K562 (cell line): Measurements from ENCODE around the gene JKAMP. TPM values are rescaled to one million over a fixed set of nuclear protein-coding genes. Genes with fewer than 3 reads are reported as not detected.

Experiments
- ATAC-seq: fragments of 200-7000 bp; cut with Tn5 transposase; 3 replicates; pipeline ENCODE4 v1.9.1; 2020; ENCODE audit warnings: moderate library complexity
- BruUV-seq: library from RNA; stranded (reverse); fragments of 400-500 nt; replicated peaks from 2 replicates; lab custom pipeline; 2021; lab: Mats Ljungman, UMichigan
- CTCF ChIA-PET: fragments of 300-600 bp; formaldehyde crosslinking; extraction: SDS; loops from one replicate; lab custom pipeline; 2021; ENCODE audit warnings: low intra/inter-chr PET ratio; lab: Yijun Ruan, JAX
- POLR2A ChIA-PET: fragments of 300-600, 350-650 bp; sonication (Branson Sonifier 250); formaldehyde crosslinking; extraction: SDS; loops from one replicate; lab custom pipeline; 2021; ENCODE audit warnings: antibody characterized with exemption, inconsistent platforms; lab: Yijun Ruan, JAX
- DNase-seq, 4 experiments: peaks; one replicate each; pipeline versions ENCODE4 v3.0.0 to v3.0.0-alpha.2; 2011 to 2018; ENCODE audit warnings: low spot score in 3 of 4, mixed read lengths in 3 of 4; ENCODE audit errors: extremely low read depth in 1 of 4
- FAIRE-seq: peaks from 2 replicates; lab custom pipeline; 2011; peaks lifted over from hg19 to GRCh38; lab: Jason Lieb, UNC
- H2AFZ ChIP-seq: 2 replicates; pipeline ENCODE4 v1.6.0; 2011; ENCODE audit warnings: low read depth, low read length, control low read depth, inconsistent platforms
- H3K27ac ChIP-seq: fragments of 200-600 bp; 3 replicates; pipeline ENCODE4 v1.8.0; 2011; ENCODE audit warnings: low read depth, mild to moderate bottlenecking, control low read depth, inconsistent platforms, low read length, moderate library complexity, mixed read lengths; ENCODE audit errors: extremely low read depth
- H3K27me3 ChIP-seq, 2 experiments: fragments of 300-600 bp in 1 of 2; 2 replicates in 1 of 2; 3 replicates in 1 of 2; pipeline versions ENCODE4 v1.6.0 to v1.8.0; 2011; ENCODE audit warnings: inconsistent platforms in 2 of 2, low read length in 2 of 2, mild to moderate bottlenecking in 1 of 2, mixed read lengths in 1 of 2, moderate library complexity in 1 of 2; ENCODE audit not compliant: control insufficient read depth in 2 of 2, insufficient read depth in 2 of 2
- H3K36me3 ChIP-seq: fragments of 300-600 bp; 3 replicates; pipeline ENCODE4 v1.8.0; 2011; ENCODE audit warnings: mild to moderate bottlenecking, low read length, inconsistent platforms; ENCODE audit not compliant: control insufficient read depth, insufficient read depth
- H3K4me1 ChIP-seq, 2 experiments: fragments of 200-600 bp in 1 of 2; replicated peaks in 1 of 2; 2 replicates in 1 of 2; 3 replicates in 1 of 2; pipeline versions ENCODE4 v1.5.1 to v1.8.0; 2011; ENCODE audit warnings: inconsistent platforms in 2 of 2, low read length in 2 of 2, mild to moderate bottlenecking in 1 of 2, mixed read lengths in 1 of 2, moderate library complexity in 1 of 2; ENCODE audit not compliant: control insufficient read depth in 2 of 2, insufficient read depth in 2 of 2
- H3K4me2 ChIP-seq: 2 replicates; pipeline ENCODE4 v1.6.1; 2011; ENCODE audit warnings: low read length, control low read depth, inconsistent platforms, mixed read lengths; ENCODE audit not compliant: insufficient read depth
- H3K4me3 ChIP-seq: fragments of 200-600 bp; sonication (generic), shearing (Covaris generic); 2 replicates; pipeline ENCODE4 v1.5.1; 2016; ENCODE audit warnings: control low read depth, inconsistent platforms
- H3K79me2 ChIP-seq: fragments of 200-600 bp; 3 replicates; pipeline ENCODE4 v1.8.0; 2011; ENCODE audit warnings: low read length, inconsistent platforms; ENCODE audit not compliant: control insufficient read depth, insufficient read depth
- H3K9ac ChIP-seq, 2 experiments: 2 replicates each; pipeline versions ENCODE4 v1.6.0 to v1.6.1; 2011; ENCODE audit warnings: low read depth in 2 of 2, low read length in 2 of 2, control low read depth in 1 of 2, inconsistent platforms in 1 of 2, mild to moderate bottlenecking in 1 of 2, mixed read lengths in 1 of 2; ENCODE audit not compliant: insufficient read depth in 1 of 2
- H3K9me1 ChIP-seq: one replicate; pipeline ENCODE4 v1.6.0; 2011; ENCODE audit warnings: inconsistent platforms, mild to moderate bottlenecking, low read length, moderate library complexity; ENCODE audit not compliant: control insufficient read depth, insufficient read depth
- H3K9me3 ChIP-seq: replicated peaks from 2 replicates; pipeline ENCODE4 v1.5.1; 2011; ENCODE audit warnings: low read depth, low read length, inconsistent platforms; ENCODE audit not compliant: control insufficient read depth, insufficient read depth
- H4K20me1 ChIP-seq: replicated peaks from 2 replicates; pipeline ENCODE4 v1.6.1; 2011; ENCODE audit warnings: low read length, inconsistent platforms, mixed read lengths; ENCODE audit not compliant: control insufficient read depth, insufficient read depth
- BDP1 ChIP-seq: IDR thresholded peaks from 3 replicates; pipeline ENCODE4 v1.6.1; 2011; ENCODE audit not compliant: insufficient read length, insufficient read depth
- E2F1 ChIP-seq: sonication (generic); formaldehyde crosslinking; IDR thresholded peaks from 2 replicates; pipeline ENCODE4 v1.8.1; 2023; ENCODE audit warnings: mild to moderate bottlenecking, missing genetic modification reagents, moderate library complexity
- LEF1 ChIP-seq: fragments of 450-650 bp; IDR thresholded peaks from 2 replicates; pipeline ENCODE4 v1.6.1; 2016; ENCODE audit warnings: mild to moderate bottlenecking
- POLR2H ChIP-seq: IDR thresholded peaks from 2 replicates; pipeline ENCODE4 v1.6.1; 2016; ENCODE audit warnings: missing genetic modification characterization, low read depth, mild to moderate bottlenecking, control low read depth, missing compliant biosample characterization, moderate library complexity
- PRMT5 ChIP-seq: sonication (generic); formaldehyde crosslinking; IDR thresholded peaks from 2 replicates; pipeline ENCODE4 v1.5.0; 2020; ENCODE audit warnings: missing genetic modification reagents
- SMARCA4 ChIP-seq: fragments of 450-650 bp; IDR thresholded peaks from 2 replicates; pipeline ENCODE4 v1.6.1; 2016
- SRSF3 ChIP-seq: fragments of 200-400 bp; formaldehyde crosslinking; IDR thresholded peaks from 2 replicates; pipeline ENCODE4 v1.6.1; 2016; ENCODE audit warnings: mild to moderate bottlenecking, low read length, moderate library complexity; ENCODE audit not compliant: insufficient read depth
- ZBTB11 ChIP-seq, 3 experiments: fragments of 200-800 bp in 1 of 3; fragments of 250-450 bp in 1 of 3; fragments of 450-650 bp in 1 of 3; sonication (Bioruptor Pico) in 1 of 3; sonication (Bioruptor generic) in 1 of 3; formaldehyde crosslinking in 1 of 3; IDR thresholded peaks; 2 replicates each; pipeline versions ENCODE4 v1.6.1 to v1.8.0; 2016 to 2022; ENCODE audit warnings: mild to moderate bottlenecking in 2 of 3, missing genetic modification characterization in 2 of 3, missing compliant biosample characterization in 1 of 3, moderate library complexity in 1 of 3
- ZNF146 ChIP-seq: IDR thresholded peaks from one replicate; pipeline ENCODE4 v1.6.1; 2018; ENCODE audit warnings: missing compliant biosample characterization; ENCODE audit not compliant: unreplicated experiment
- ZNF609 ChIP-seq: sonication (generic); formaldehyde crosslinking; IDR thresholded peaks from 2 replicates; pipeline ENCODE4 v1.8.1; 2023; ENCODE audit warnings: missing genetic modification reagents, mild to moderate bottlenecking, borderline replicate concordance
- ZNF780A ChIP-seq: fragments of 250-450 bp; sonication (Bioruptor Pico); IDR thresholded peaks from 2 replicates; pipeline ENCODE4 v1.5.0; 2021; ENCODE audit warnings: mild to moderate bottlenecking
- ZNF785 ChIP-seq: fragments of 250-450 bp; sonication (Bioruptor Pico); IDR thresholded peaks from 2 replicates; pipeline ENCODE4 v1.4.0; 2020; ENCODE audit warnings: mild to moderate bottlenecking
- WGBS: fragments of 100-300 bp; shearing (Covaris generic); methylation state at CpG from one replicate; pipeline ENCODE4 v1.1.6; 2016; ENCODE audit warnings: low coverage, mixed read lengths; ENCODE audit not compliant: insufficient coverage; ENCODE audit errors: missing lambda C conversion rate; 5-methylcytosine and 5-hydroxymethylcytosine counted together
- in situ Hi-C: fragments of 300-500 bp; cut with MboI; formaldehyde crosslinking; loops from 4 replicates; pipeline ENCODE4 v1.15.0; 2018; ENCODE audit warnings: inconsistent platforms, mixed read lengths
- intact Hi-C: fragments of 100-400 bp; cut with micrococcal nuclease; formaldehyde crosslinking; loops from 2 replicates; pipeline ENCODE4 v1.14.2; 2022
- polyA plus RNA-seq, 8 experiments: library from polyadenylated mRNA; depleted of rRNA in 4 of 8; stranded (reverse) in 5 of 8; unstranded in 3 of 8; fragments of >200 nt; fragmentation: Nextera tagmentation in 2 of 8; fragmentation: Illumina TruSeq in 1 of 8; extraction: Ambion mirVana in 2 of 8; extraction: Trizol in 1 of 8; gene quantifications; 2 replicates each; pipeline versions ENCODE4 v1.2.1 to v1.2.3, GENCODE V29; 2011 to 2014; ENCODE audit warnings: inconsistent platforms in 1 of 8, missing spikeins in 1 of 8
- total RNA-seq, 7 experiments: library from RNA; depleted of rRNA in 6 of 7; stranded (reverse); fragments of >200 nt in 6 of 7; fragmentation: Illumina TruSeq in 2 of 7; extraction: Trizol in 2 of 7; gene quantifications; 2 replicates each; pipeline versions ENCODE4 v1.2.1 to v1.2.3, GENCODE V29; 2011 to 2021; ENCODE audit warnings: low replicate concordance in 1 of 7

Gene JKAMP
- total and polyA plus RNA-seq, 9 of the 15 experiments (the other 6 are each of a cell fraction or from before 2014, with no cell fraction given): 19.3 to 119 (median 33.8) TPM

GRCh38 chr14:59482541-59483331 is 1.6 kb upstream of the JKAMP start:
- H3K36me3 ChIP-seq: peaks cover 27% of the 10 kb centered on the region; the same call in 2 of the 3 replicates
- ATAC-seq (no peak), FAIRE-seq (peak; percentile 40), DNase-seq (peak; percentile 16 to 62 (median 22))
- in situ Hi-C loops (no loop called here), intact Hi-C loops (no loop called here)
- no peaks in the 10 kb centered on the region for H3K9me3 ChIP-seq
- H3K79me2 ChIP-seq: peaks cover 73% of the 10 kb centered on the region
- H3K4me2 ChIP-seq: peak overlapping the region; percentile 98
- peak overlapping the region; percentile 75 for H3K4me3 ChIP-seq
- peak overlapping the region; percentile 93 for H3K27ac ChIP-seq
- H3K27me3 ChIP-seq: no peaks in the 10 kb centered on the region
- ChIA-PET POLR2A (no interaction called here), CTCF (no interaction called here)
- no peaks in the 10 kb centered on the region for H3K9me1 ChIP-seq
- peak overlapping the region; percentile 55 to 74 for H3K9ac ChIP-seq
- peak overlapping the region; percentile 97; the same call in 1 of the 2 replicates for H2AFZ ChIP-seq
- no peaks in the 10 kb centered on the region; the same call in none of the 2 replicates for H4K20me1 ChIP-seq
- peaks cover 14 to 24% of the 10 kb centered on the region in 2 experiments; a peak in 4 of 5 replicates for H3K4me1 ChIP-seq
- BruUV-seq: TSS peak; percentile 61
- 3% methylated on average over 6 of the region's 6 CpGs for WGBS
- TF ChIP-seq BDP1: no peak
- no peak for TF ChIP-seq ZNF609 (CRISPR knock-in tag)
- TF ChIP-seq ZNF780A: no peak
- no peak for TF ChIP-seq PRMT5
- TF ChIP-seq POLR2H: no peak
- TF ChIP-seq ZBTB11 (CRISPR knock-in tag; IDR thresholded peaks at IDR 0.05): no peak
- no peak for TF ChIP-seq E2F1
- TF ChIP-seq ZNF146 (CRISPR knock-in tag): no peak
- no peak for TF ChIP-seq SRSF3
- TF ChIP-seq ZNF785: no peak
- TF ChIP-seq LEF1: no peak
- TF ChIP-seq SMARCA4: peak; percentile 14; the same call in 1 of the 2 replicates
